Spleen (tissue), 7 donors: ENCODE measurements around the gene SLC25A20.

Experiments
- POLR2A ChIP-seq, 3 donors: fragments of 450-650 bp; IDR thresholded peaks; one replicate each; pipeline ENCODE4 v1.5.1; 2017; ENCODE audit warnings: antibody characterized with exemption in 3 of 3, mild to moderate bottlenecking in 1 of 3
- POLR2AphosphoS5 ChIP-seq, 3 donors: sonication (generic); formaldehyde crosslinking; IDR thresholded peaks; one replicate each; pipeline ENCODE4 v1.5.1; 2017; ENCODE audit warnings: antibody characterized with exemption in 3 of 3
- TF ChIP-seq, protein P1 (sequence below), 11 experiments: fragments of 200-600 bp in 7 of 11; fragments of 450-650 bp in 4 of 11; sonication (generic) in 4 of 11; IDR thresholded peaks in 8 of 11; conservative IDR thresholded peaks in 3 of 11; 1 replicate in 7 of 11; 2 replicates in 4 of 11; pipeline versions ENCODE4 v1.4.0 to v1.8.0; 2016 to 2021; ENCODE audit warnings: antibody characterized with exemption in 11 of 11, inconsistent platforms in 4 of 11, mild to moderate bottlenecking in 1 of 11
- donor health status: DM: no; HTN: no; CAD: no; lungs with moderate emphysema.
- donor health status: DM: no; HTN: no; CAD: no.
- donor health status: DM: no; HTN: no; CAD: no.

GRCh38 chr3:48847504-48848423 is 50.9 kb downstream of the SLC25A20 start, which contains the start of gene PRKAR2A:
- TF ChIP-seq POLR2A (IDR thresholded peaks at IDR 0.05) (peak; percentile 33 to 71 (median 67)), POLR2AphosphoS5 (IDR thresholded peaks at IDR 0.05) (peak; percentile 92 to 96 (median 96))
- TF ChIP-seq, protein P1, sequence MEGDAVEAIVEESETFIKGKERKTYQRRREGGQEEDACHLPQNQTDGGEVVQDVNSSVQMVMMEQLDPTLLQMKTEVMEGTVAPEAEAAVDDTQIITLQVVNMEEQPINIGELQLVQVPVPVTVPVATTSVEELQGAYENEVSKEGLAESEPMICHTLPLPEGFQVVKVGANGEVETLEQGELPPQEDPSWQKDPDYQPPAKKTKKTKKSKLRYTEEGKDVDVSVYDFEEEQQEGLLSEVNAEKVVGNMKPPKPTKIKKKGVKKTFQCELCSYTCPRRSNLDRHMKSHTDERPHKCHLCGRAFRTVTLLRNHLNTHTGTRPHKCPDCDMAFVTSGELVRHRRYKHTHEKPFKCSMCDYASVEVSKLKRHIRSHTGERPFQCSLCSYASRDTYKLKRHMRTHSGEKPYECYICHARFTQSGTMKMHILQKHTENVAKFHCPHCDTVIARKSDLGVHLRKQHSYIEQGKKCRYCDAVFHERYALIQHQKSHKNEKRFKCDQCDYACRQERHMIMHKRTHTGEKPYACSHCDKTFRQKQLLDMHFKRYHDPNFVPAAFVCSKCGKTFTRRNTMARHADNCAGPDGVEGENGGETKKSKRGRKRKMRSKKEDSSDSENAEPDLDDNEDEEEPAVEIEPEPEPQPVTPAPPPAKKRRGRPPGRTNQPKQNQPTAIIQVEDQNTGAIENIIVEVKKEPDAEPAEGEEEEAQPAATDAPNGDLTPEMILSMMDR (IDR thresholded peaks at IDR 0.05 in 8 of 11, conservative IDR thresholded peaks at IDR 0.05 in 3 of 11), result peak in 3 of 11 experiments; percentile 13 to 27 (median 15)
